Loucy (cell line): ENCODE results near the gene CTDSPL.

Source experiments
- H2AFZ ChIP-seq: fragments of 200-600 bp; sonication (generic); 2 replicates; pipeline ENCODE4 v1.6.0; 2016; ENCODE audit warnings: antibody characterized with exemption, mild to moderate bottlenecking, low read length, moderate library complexity
- H3F3A ChIP-seq: fragments of 200-600 bp; 2 replicates; pipeline ENCODE4 v1.6.0; 2016; ENCODE audit warnings: antibody characterized with exemption, low read depth, mild to moderate bottlenecking
- H3K27me3 ChIP-seq: fragments of 200-600 bp; sonication (generic); 2 replicates; pipeline ENCODE4 v1.6.1; 2014; ENCODE audit warnings: low read length, mild to moderate bottlenecking; ENCODE audit not compliant: insufficient read depth, poor library complexity, severe bottlenecking
- H3K36me3 ChIP-seq: fragments of 200-600 bp; sonication (generic); 2 replicates; pipeline ENCODE4 v1.6.1; 2016; ENCODE audit warnings: low read length; ENCODE audit not compliant: insufficient read depth
- H3K4me1 ChIP-seq: fragments of 200-600 bp; sonication (generic); 2 replicates; pipeline ENCODE4 v1.5.1; 2014; ENCODE audit warnings: low read length, mild to moderate bottlenecking; ENCODE audit not compliant: insufficient read depth, poor library complexity, severe bottlenecking
- H3K4me2 ChIP-seq: fragments of 200-600 bp; sonication (generic); 2 replicates; pipeline ENCODE4 v1.6.0; 2014; ENCODE audit warnings: antibody characterized with exemption, low read length, low read depth, mild to moderate bottlenecking; ENCODE audit not compliant: poor library complexity, severe bottlenecking
- H3K4me3 ChIP-seq: fragments of 200-600 bp; sonication (generic); 2 replicates; pipeline ENCODE4 v1.5.1; 2014; ENCODE audit warnings: low read length, mild to moderate bottlenecking, mixed read lengths; ENCODE audit not compliant: poor library complexity, severe bottlenecking
- H3K79me2 ChIP-seq: fragments of 200-600 bp; sonication (generic); 2 replicates; pipeline ENCODE4 v1.6.1; 2014; ENCODE audit warnings: low read length; ENCODE audit not compliant: insufficient read depth
- H3K9ac ChIP-seq: fragments of 200-600 bp; sonication (generic); 2 replicates; pipeline ENCODE4 v1.6.0; 2014; ENCODE audit warnings: mild to moderate bottlenecking, low read depth, low read length, moderate library complexity; ENCODE audit not compliant: poor library complexity, severe bottlenecking
- H3K9me2 ChIP-seq: fragments of 200-600 bp; sonication (generic); replicated peaks from 2 replicates; pipeline ENCODE4 v1.6.1; 2016; ENCODE audit warnings: low read depth, low read length, mixed read lengths
- H3K9me3 ChIP-seq: fragments of 200-600 bp; sonication (generic); 2 replicates; pipeline ENCODE4 v1.6.1; 2014; ENCODE audit warnings: mild to moderate bottlenecking, antibody characterized with exemption, low read length, low read depth; ENCODE audit not compliant: insufficient read depth
- H4K20me1 ChIP-seq: fragments of 200-600 bp; sonication (generic); 2 replicates; pipeline ENCODE4 v1.6.0; 2014; ENCODE audit warnings: antibody characterized with exemption, low read length, mild to moderate bottlenecking; ENCODE audit not compliant: insufficient read depth, poor library complexity, severe bottlenecking
- CTCF ChIP-seq: fragments of 200-600 bp; sonication (generic); conservative IDR thresholded peaks from 2 replicates; pipeline ENCODE4 v1.5.1; 2014; ENCODE audit warnings: mild to moderate bottlenecking, antibody characterized with exemption, low read length
- EZH2phosphoT487 ChIP-seq: fragments of 200-600 bp; IDR thresholded peaks from 2 replicates; pipeline ENCODE4 v1.6.1; 2018; ENCODE audit warnings: antibody characterized with exemption, mild to moderate bottlenecking, moderate library complexity, borderline replicate concordance

The CTDSPL gene

GRCh38 chr3:38006031-38006430, 144.4 kb downstream of the CTDSPL start:
- H3K4me3 ChIP-seq = no peak overlapping the region
- H3K4me2 ChIP-seq = no peak overlapping the region
- H4K20me1 ChIP-seq = no peaks in the 10 kb centered on the region
- TF ChIP-seq EZH2phosphoT487 (no peak), CTCF (no peak)
- no peaks in the 10 kb centered on the region for H3K79me2 ChIP-seq
- no peaks in the 10 kb centered on the region for H3K9me3 ChIP-seq
- no peak overlapping the region for H3K9ac ChIP-seq
- H3F3A ChIP-seq = no peaks in the 10 kb centered on the region
- H3K36me3 ChIP-seq = peaks cover 17% of the 10 kb centered on the region; the same call in 1 of the 2 replicates
- H2AFZ ChIP-seq = no peak overlapping the region
- H3K27me3 ChIP-seq = no peaks in the 10 kb centered on the region
- H3K4me1 ChIP-seq = no peaks in the 10 kb centered on the region
- H3K9me2 ChIP-seq = no peaks in the 10 kb centered on the region

- no peaks in the 10 kb centered on the region for H3F3A ChIP-seq
- peaks cover 14% of the 10 kb centered on the region; the same call in 1 of the 2 replicates for H3K36me3 ChIP-seq
- H3K9me2 ChIP-seq = no peaks in the 10 kb centered on the region
These were observed 144.8 kb downstream of the CTDSPL start for GRCh38 chr3:38006445-38006995.

GRCh38 chr3:38007754-38008090, 146.0 kb downstream of the CTDSPL start:
- H3K4me2 ChIP-seq = no peak overlapping the region
- H3K4me1 ChIP-seq = no peaks in the 10 kb centered on the region
- TF ChIP-seq EZH2phosphoT487 (no peak), CTCF (no peak)
- peaks cover 7% of the 10 kb centered on the region; the same call in 1 of the 2 replicates for H3K36me3 ChIP-seq
- no peaks in the 10 kb centered on the region for H4K20me1 ChIP-seq
- no peaks in the 10 kb centered on the region for H3K9me3 ChIP-seq
- H3F3A ChIP-seq = no peaks in the 10 kb centered on the region
- H3K79me2 ChIP-seq = no peaks in the 10 kb centered on the region
- no peak overlapping the region for H2AFZ ChIP-seq
- no peak overlapping the region for H3K4me3 ChIP-seq
- H3K9ac ChIP-seq = no peak overlapping the region
- no peaks in the 10 kb centered on the region for H3K9me2 ChIP-seq
- H3K27me3 ChIP-seq = no peaks in the 10 kb centered on the region

More at GRCh38 chr3:38006445-38006995, 144.8 kb downstream of the CTDSPL start:
- no peak for TF ChIP-seq CTCF
- TF ChIP-seq EZH2phosphoT487 = no peak
- Histone ChIP-seq H3K9ac (no peak overlapping the region), H3K4me2 (no peak overlapping the region), H3K79me2 (no peaks in the 10 kb centered on the region), H3K4me1 (no peaks in the 10 kb centered on the region), H2AFZ (no peak overlapping the region), H3K9me3 (no peaks in the 10 kb centered on the region), H3K4me3 (no peak overlapping the region), H3K27me3 (no peaks in the 10 kb centered on the region), H4K20me1 (no peaks in the 10 kb centered on the region)
